ENCODE data around the gene DGKG. TPM values are rescaled to one million over a fixed set of nuclear protein-coding genes. Genes with fewer than 3 reads are reported as not detected.

The DGKG gene
- total and polyA plus RNA-seq, 4 donors, result 2.1 to 13.7 (median 8.0) TPM

- no peak for TF ChIP-seq CTCF (IDR thresholded peaks at IDR 0.05; ENCODE audit: control extremely low read depth, extremely low read depth)
- Histone ChIP-seq H3K4me1 (ENCODE audit: control insufficient read depth in 5 of 5, insufficient read depth in 5 of 5, low read length in 5 of 5) (peaks cover 0 to 7% (median 3%) of the 10 kb centered on the region in 5 donors), H3K9ac (ENCODE audit: insufficient read depth in 1 of 2, low read length in 2 of 2) (no peak overlapping the region), H3K36me3 (ENCODE audit: control insufficient read depth in 4 of 4, insufficient read depth in 4 of 4, low read length in 4 of 4) (no peaks in the 10 kb centered on the region), H3K27ac (ENCODE audit: low read depth in 1 of 2, low read length in 1 of 2) (no peak overlapping the region), H3K4me3 (no peak overlapping the region), H3K27me3 (ENCODE audit: control insufficient read depth in 3 of 3, insufficient read depth in 3 of 3, low read length in 2 of 3) (no peaks in the 10 kb centered on the region), H3K9me3 (ENCODE audit: control insufficient read depth in 4 of 4, insufficient read depth in 3 of 4, low read length in 3 of 4) (peaks cover 0 to 2% (median 0%) of the 10 kb centered on the region in 4 donors)
- DNase-seq (no peak), ATAC-seq (ENCODE audit: insufficient read depth, low FRiP score) (no peak)
- WGBS, 2 donors, result 56 to 67% methylated on average over 3 of the region's 3 CpGs
Observed at GRCh38 chr3:186166491-186167288, 195.3 kb downstream of the DGKG start.

GRCh38 chr3:186166036-186166435, 196.0 kb downstream of the DGKG start:
- Histone ChIP-seq H3K9me3 (ENCODE audit: control insufficient read depth in 4 of 4, insufficient read depth in 3 of 4, low read length in 3 of 4) (peaks cover 0 to 2% (median 0%) of the 10 kb centered on the region in 4 donors), H3K27me3 (ENCODE audit: control insufficient read depth in 3 of 3, insufficient read depth in 3 of 3, low read length in 2 of 3) (no peaks in the 10 kb centered on the region), H3K36me3 (ENCODE audit: control insufficient read depth in 4 of 4, insufficient read depth in 4 of 4, low read length in 4 of 4) (no peaks in the 10 kb centered on the region), H3K4me1 (ENCODE audit: control insufficient read depth in 5 of 5, insufficient read depth in 5 of 5, low read length in 5 of 5) (peaks cover 0 to 7% (median 3%) of the 10 kb centered on the region in 5 donors), H3K4me3 (no peak overlapping the region), H3K27ac (ENCODE audit: low read depth in 1 of 2, low read length in 1 of 2) (no peak overlapping the region), H3K9ac (ENCODE audit: insufficient read depth in 1 of 2, low read length in 2 of 2) (no peak overlapping the region)
- no peak for ATAC-seq (ENCODE audit: insufficient read depth, low FRiP score)
- 42 to 43% methylated on average over 3 of the region's 3 CpGs for WGBS, 2 donors
- no peak for TF ChIP-seq CTCF (IDR thresholded peaks at IDR 0.05; ENCODE audit: control extremely low read depth, extremely low read depth)
- peak in 2 of 3 donors; percentile 33 to 41 for DNase-seq

DNA sequence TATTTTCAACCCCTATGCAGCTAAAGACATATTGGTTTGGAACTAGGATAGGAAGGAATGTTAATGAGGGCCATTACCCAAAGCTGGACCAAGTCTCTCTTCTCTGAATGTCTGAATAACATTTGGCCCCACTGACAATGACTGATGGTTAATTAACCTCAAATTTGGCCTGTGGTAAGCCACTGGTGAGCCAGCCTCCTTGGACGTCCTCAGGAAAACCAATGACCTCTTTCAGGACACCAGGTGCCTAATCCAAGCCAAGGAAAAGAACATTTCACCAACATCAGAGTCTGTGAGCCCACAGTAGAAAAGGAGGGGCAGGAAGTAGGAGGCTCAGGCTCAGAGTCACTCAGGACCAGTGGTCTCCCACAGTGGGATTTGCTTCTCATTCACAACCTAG, 196.7 kb downstream of the DGKG start:
- ATAC-seq (ENCODE audit: insufficient read depth, low FRiP score) (no peak), DNase-seq (no peak)
- Histone ChIP-seq H3K9ac (ENCODE audit: insufficient read depth in 1 of 2, low read length in 2 of 2) (no peak overlapping the region), H3K9me3 (ENCODE audit: control insufficient read depth in 4 of 4, insufficient read depth in 3 of 4, low read length in 3 of 4) (peaks cover 0 to 2% (median 0%) of the 10 kb centered on the region in 4 donors), H3K4me1 (ENCODE audit: control insufficient read depth in 5 of 5, insufficient read depth in 5 of 5, low read length in 5 of 5) (peaks cover 0 to 7% (median 3%) of the 10 kb centered on the region in 5 donors), H3K27me3 (ENCODE audit: control insufficient read depth in 3 of 3, insufficient read depth in 3 of 3, low read length in 2 of 3) (no peaks in the 10 kb centered on the region), H3K27ac (ENCODE audit: low read depth in 1 of 2, low read length in 1 of 2) (no peak overlapping the region), H3K36me3 (ENCODE audit: control insufficient read depth in 4 of 4, insufficient read depth in 4 of 4, low read length in 4 of 4) (no peaks in the 10 kb centered on the region), H3K4me3 (no peak overlapping the region)
- no peak for TF ChIP-seq CTCF (IDR thresholded peaks at IDR 0.05; ENCODE audit: control extremely low read depth, extremely low read depth)
- 22 to 51% methylated on average over 1 of the region's 1 CpG for WGBS, 2 donors
